Activated CD8-positive, alpha-beta memory T cell treated with anti-CD3 and anti-CD28 coated beads, Interleukin-2, amount 50 U/mL, for 24 hours (primary cell): ENCODE results near the gene PHF14.
A peak's percentile ranks its signal among the peaks of the same experiment; 100 is the strongest.

Source experiments
- DNase-seq: peaks from one replicate; pipeline ENCODE4 v3.0.0-alpha.2; 2020; ENCODE audit errors: extremely low read depth

Gene PHF14

GRCh38 chr7:11207565-11207964 is 233.9 kb downstream of the PHF14 start:
- no peak for DNase-seq

- DNase-seq, result no peak
Measured at GRCh38 chr7:11208883-11209465, 235.3 kb downstream of the PHF14 start.

- DNase-seq, result no peak
Measured at GRCh38 chr7:11210374-11210773, 236.7 kb downstream of the PHF14 start.

DNA sequence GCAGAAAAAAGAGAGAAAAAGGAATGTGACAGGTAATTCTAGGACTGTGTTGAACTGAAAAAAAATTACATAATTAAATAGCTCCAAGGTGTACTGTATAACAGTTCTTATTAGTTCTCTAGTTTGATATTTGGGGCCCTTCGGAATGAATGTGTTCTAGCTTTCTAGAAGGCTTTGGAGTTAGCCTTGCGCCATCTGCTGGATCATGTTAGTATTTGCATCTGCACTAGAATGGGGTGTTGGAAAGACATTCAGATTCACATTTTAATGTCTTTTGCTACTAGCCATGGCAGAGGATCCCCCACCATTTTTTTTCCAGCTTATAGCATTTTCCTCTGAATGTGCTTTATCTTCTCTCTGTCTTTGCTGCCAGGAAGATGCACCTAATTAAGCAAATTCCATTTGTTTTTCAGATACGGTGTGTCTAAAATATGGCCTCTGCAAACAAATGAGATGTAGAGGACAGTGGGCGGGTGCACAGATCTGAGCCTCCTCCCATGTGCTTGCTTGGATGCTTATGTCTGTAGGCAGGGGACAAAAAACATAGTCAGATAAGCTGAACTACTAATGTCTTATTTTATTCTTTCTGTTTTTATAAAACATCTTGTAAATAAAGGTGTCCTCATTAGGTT is 238.5 kb downstream of the PHF14 start:
- DNase-seq, result peak; percentile 8

GRCh38 chr7:11212816-11213215 is 239.1 kb downstream of the PHF14 start:
- DNase-seq, result no peak

DNA sequence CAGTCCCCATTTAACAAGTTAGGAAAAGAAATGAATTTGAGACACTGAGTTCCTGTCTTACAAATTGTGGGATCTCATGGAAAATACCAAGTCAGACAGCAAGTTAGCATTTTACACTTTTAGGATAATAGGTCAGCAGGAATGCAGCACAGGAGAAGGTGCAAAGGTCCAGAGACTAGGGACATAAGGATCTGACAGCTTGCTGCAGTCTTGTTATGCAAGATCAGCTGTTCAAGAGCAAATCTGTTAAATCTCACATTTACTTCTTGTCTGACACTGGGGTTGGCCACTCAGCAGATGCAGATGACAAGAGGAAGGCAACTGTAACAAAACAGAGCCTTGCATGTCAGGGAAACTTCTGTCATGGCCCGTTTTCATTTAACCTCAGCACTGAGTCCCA is 239.6 kb downstream of the PHF14 start:
- no peak for DNase-seq

DNA sequence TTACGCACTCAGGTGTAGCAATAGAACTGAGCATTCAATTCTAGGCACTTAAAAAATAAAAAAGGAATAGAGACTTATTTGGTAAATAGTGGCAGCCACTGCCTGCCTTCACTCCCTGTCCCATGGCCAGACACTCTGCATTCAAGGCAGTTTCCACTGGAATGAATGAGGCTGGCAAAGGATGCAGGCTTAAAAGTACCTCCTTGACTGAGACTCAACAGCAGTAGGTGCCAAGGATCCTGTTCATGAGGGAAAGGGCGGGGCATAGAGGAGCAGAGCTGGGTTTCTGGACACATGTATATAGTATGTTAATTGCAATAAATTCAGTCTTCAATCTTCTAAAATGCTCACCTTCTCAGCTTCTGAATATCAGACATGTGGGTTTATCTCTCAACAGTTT is 242.6 kb downstream of the PHF14 start:
- no peak for DNase-seq

- no peak for DNase-seq
Measured at GRCh38 chr7:11217848-11218565, 244.3 kb downstream of the PHF14 start.
